ENCODE data around the gene QPCTL. TPM values are rescaled to one million over a fixed set of nuclear protein-coding genes. Genes with fewer than 3 reads are reported as not detected.
"Not testable (repeated sequence)": the region's sequence is repeated elsewhere in the genome, so short reads cannot be mapped to it uniquely, and the experiment has no call there.

QPCTL gene
- total and polyA plus RNA-seq, 2 of the 4 experiments (the other 2 are of a cell fraction) = 6.6 to 11.5 TPM

DNA sequence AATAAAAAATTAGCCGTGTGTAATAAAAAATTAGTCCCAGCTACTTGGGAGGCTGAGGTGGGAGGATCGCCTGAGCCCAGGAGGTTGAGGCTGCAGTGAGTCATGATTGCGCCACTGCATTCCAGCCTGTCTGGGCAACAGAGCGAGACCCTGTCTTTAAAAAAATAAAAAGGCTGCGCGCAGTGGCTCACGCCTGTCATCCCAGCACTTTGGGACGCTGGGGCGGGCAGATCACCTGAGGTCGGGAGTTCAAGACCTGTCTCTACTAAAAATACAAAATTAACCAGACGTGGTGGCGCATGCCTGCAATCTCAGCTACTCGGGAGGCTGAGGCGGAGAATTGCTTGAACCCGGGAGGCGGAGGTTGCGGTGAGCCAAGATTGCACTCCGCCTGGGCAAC, 36.2 kb downstream of the QPCTL start:
- H4K8ac ChIP-seq (ENCODE audit: low read depth in 2 of 2, low read length in 2 of 2); H3K9me3 ChIP-seq (ENCODE audit: control insufficient read depth, insufficient read depth, low read length); H4K91ac ChIP-seq (ENCODE audit: insufficient read depth, low read depth, low read length); intact Hi-C loops (cut with micrococcal nuclease); H2BK120ac ChIP-seq (ENCODE audit: low read depth, low read length); H3K56ac ChIP-seq (ENCODE audit: extremely low read depth, insufficient read depth, low read length); DNase-seq; H3K18ac ChIP-seq (ENCODE audit: low read depth, low read length); CTCF ChIA-PET; H2BK20ac ChIP-seq (ENCODE audit: low read depth, low read length); H3K27ac ChIP-seq (ENCODE audit: insufficient read depth, low read length); H2AK9ac ChIP-seq (replicated peaks; ENCODE audit: low read depth, low read length, poor library complexity); POLR2A ChIA-PET (ENCODE audit: unreplicated experiment); H3K14ac ChIP-seq (replicated peaks; ENCODE audit: low read depth, low read length); BruUV-seq (replicated peaks); H3K4ac ChIP-seq (ENCODE audit: low read depth, low read length); in situ Hi-C loops (cut with MboI; ENCODE audit: low sequenced_read_pairs); H2AFZ ChIP-seq (replicated peaks; ENCODE audit: low read length, poor library complexity); ATAC-seq (ENCODE audit: low read depth); H3K27me3 ChIP-seq (ENCODE audit: control insufficient read depth, insufficient read depth, low read length); dilution Hi-C loops (cut with HindIII; ENCODE audit: low sequenced_read_pairs, unreplicated experiment); H3K4me1 ChIP-seq (ENCODE audit: control insufficient read depth, insufficient read depth, low read length); H3K4me3 ChIP-seq (ENCODE audit: insufficient read depth, low read depth, low read length); H3K36me3 ChIP-seq (ENCODE audit: control insufficient read depth, insufficient read depth, low read length); H2AK5ac ChIP-seq (ENCODE audit: low read depth, low read length); H2BK5ac ChIP-seq (ENCODE audit: low read depth, low read length, poor library complexity, severe bottlenecking); H3K9ac ChIP-seq (ENCODE audit: low read depth, low read length); H3K23ac ChIP-seq (ENCODE audit: low read depth, low read length); H3K4me2 ChIP-seq (ENCODE audit: low read depth, low read length); H4K20me1 ChIP-seq (ENCODE audit: insufficient read depth, low read length); H4K5ac ChIP-seq (ENCODE audit: low read depth, low read length); H2BK15ac ChIP-seq (ENCODE audit: low read depth, low read length); H3K9me1 ChIP-seq (ENCODE audit: insufficient read depth, low read length): not testable (repeated sequence)
- 86% methylated on average over 6 of the region's 18 CpGs; no CpG with 5 or more reads in 1 of the 2 experiments for WGBS, 2 experiments (ENCODE audit: extremely low coverage in 2 of 2, insufficient read length in 1 of 2)
- TF ChIP-seq CEBPB (IDR thresholded peaks at IDR 0.05; ENCODE audit: low read depth, low read length) = 0 out of 2 replicates have a peak, but pooled peaks have one; percentile 31
- H3K79me1 ChIP-seq (ENCODE audit: low read depth in 1 of 2, low read length in 2 of 2) = peaks cover 38 to 63% of the 10 kb centered on the region in 2 experiments

Data from IMR-90 (cell line).